ENCODE data around the gene FMN2. TPM values are rescaled to one million over a fixed set of nuclear protein-coding genes. Genes with fewer than 3 reads are reported as not detected.

Gene FMN2
- total RNA-seq, 1 donor: 35.0 TPM

- no peak overlapping the region for H3K4me3 ChIP-seq (ENCODE audit: low read depth, low read length)
- TF ChIP-seq CTCF (IDR thresholded peaks at IDR 0.05; ENCODE audit: insufficient read depth, low read depth, low read length): no peak
- no peak for DNase-seq (ENCODE audit: low read depth)
Measured at GRCh38 chr1:240385551-240385950, 293.9 kb downstream of the FMN2 start.

DNA sequence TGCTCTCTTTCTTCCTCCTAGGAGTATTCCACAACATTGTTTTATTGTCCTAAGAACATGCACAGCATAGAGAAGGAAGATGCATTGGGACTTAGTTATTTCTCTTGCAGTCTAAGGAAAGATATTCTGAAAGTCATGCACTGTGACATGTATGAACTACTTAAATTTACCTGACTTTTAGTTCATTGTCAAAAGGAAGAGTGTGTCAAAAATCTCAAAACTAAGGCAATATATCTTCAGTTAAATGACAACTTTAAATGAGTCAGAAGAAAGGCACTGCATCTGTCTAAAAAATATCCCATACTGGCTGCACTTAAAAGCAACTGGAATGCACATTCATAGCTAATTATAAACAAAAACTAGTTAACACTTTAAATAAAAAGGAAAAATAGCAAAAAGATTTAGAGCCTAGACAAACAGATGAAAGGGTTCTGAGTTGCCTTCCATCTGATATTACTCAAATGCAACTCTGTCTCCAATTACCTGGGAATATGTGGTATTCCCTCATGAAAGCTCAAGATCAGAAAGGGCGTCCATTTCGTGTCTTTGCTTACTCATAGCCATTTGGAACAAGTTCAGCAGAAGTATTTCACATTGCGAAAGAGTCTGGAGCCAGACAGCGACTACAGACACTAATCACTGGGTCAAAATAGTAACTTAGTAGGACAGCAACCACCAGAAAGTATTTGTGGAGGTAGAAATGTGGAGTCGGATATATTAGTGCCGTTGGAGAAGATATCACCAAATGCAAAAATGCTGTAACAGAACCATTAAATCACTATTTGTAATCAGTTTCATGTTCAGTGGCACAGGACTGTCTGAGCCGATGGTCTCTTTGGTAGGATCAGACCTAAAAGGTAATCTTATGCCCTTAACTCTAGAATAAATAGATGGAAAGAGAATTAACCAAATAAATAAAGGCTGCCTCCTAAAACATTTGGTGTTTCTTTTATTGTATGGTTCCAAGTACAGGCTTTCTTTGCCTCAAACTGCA lies 294.6 kb downstream of the FMN2 start:
- no peak overlapping the region for H3K4me3 ChIP-seq (ENCODE audit: low read depth, low read length)
- TF ChIP-seq CTCF (IDR thresholded peaks at IDR 0.05; ENCODE audit: insufficient read depth, low read depth, low read length): no peak
- DNase-seq (ENCODE audit: low read depth): peak; percentile 85

DNA sequence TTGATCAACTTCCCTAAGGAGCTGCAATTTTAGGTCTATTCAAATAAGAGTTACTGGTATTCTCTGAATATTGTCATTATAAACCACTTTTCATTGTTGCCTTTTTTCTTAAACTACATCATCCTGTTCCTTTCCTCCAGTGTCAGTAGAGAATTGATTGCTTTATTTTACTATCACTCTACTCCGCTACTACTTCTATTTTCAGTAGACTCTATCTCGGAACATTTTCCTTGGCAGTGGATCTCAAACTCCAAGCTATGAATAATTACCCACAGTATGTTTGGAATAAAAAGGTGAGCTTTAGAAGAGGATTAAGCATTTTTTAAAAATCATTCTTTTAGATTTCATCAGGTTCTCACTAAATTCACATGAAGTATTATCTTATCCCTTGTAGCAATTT lies 295.4 kb downstream of the FMN2 start:
- DNase-seq (ENCODE audit: low read depth): no peak

GRCh38 chr1:240391660-240392260 lies 300.1 kb downstream of the FMN2 start:
- no peak for DNase-seq (ENCODE audit: low read depth)
- no peak overlapping the region for H3K4me3 ChIP-seq (ENCODE audit: low read depth, low read length)
- no peak for TF ChIP-seq CTCF (IDR thresholded peaks at IDR 0.05; ENCODE audit: insufficient read depth, low read depth, low read length)

More for the DNA sequence above, 295.4 kb downstream of the FMN2 start:
- TF ChIP-seq CTCF (IDR thresholded peaks at IDR 0.05; ENCODE audit: insufficient read depth, low read depth, low read length): no peak
- H3K4me3 ChIP-seq (ENCODE audit: low read depth, low read length): no peak overlapping the region

DNA sequence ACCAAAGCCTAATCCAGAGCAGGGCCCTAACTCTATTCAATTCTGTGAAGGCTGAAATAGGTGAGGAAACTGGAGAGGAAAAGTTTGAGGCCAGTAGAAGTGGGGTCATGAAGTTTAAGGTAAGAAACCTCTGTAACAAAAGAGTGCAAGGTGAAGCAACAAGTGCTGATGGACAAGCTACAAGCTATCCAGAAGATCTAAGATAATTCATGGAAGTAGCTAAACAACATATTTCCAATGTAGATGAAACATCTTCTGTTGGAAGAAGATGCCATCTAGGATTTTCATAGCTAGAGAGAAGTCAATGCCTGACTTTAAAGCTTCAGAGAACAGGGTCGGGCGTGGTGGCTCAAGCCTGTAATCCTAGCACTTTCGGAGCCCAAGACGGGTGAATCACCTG lies 302.7 kb downstream of the FMN2 start:
- TF ChIP-seq CTCF (IDR thresholded peaks at IDR 0.05; ENCODE audit: insufficient read depth, low read depth, low read length): no peak
- no peak for DNase-seq (ENCODE audit: low read depth)
- no peak overlapping the region for H3K4me3 ChIP-seq (ENCODE audit: low read depth, low read length)

GRCh38 chr1:240395336-240395735 lies 303.7 kb downstream of the FMN2 start:
- TF ChIP-seq CTCF (IDR thresholded peaks at IDR 0.05; ENCODE audit: insufficient read depth, low read depth, low read length): no peak
- DNase-seq (ENCODE audit: low read depth): no peak
- H3K4me3 ChIP-seq (ENCODE audit: low read depth, low read length): no peak overlapping the region

Data from fibroblast of villous mesenchyme (primary cell).